GM12878 (cell line): ENCODE data around the gene SYNPO. TPM values are rescaled to one million over a fixed set of nuclear protein-coding genes. Genes with fewer than 3 reads are reported as not detected.
A peak's percentile ranks its signal among the peaks of the same experiment; 100 is the strongest.

ENCODE experiments used
- ATAC-seq: fragments of 200-7000 bp; cut with Tn5 transposase; 3 replicates; pipeline ENCODE4 v1.9.1; 2020; ENCODE audit warnings: mild to moderate bottlenecking, moderate library complexity
- BruUV-seq: library from RNA; stranded (reverse); fragments of 400-500 nt; replicated peaks from 2 replicates; lab custom pipeline; 2021; lab: Mats Ljungman, UMichigan
- CTCF ChIA-PET: fragments of 300-600 bp; sonication (Branson Sonifier 250); formaldehyde crosslinking; extraction: SDS; loops from one replicate; lab custom pipeline; 2021; ENCODE audit warnings: inconsistent platforms; lab: Yijun Ruan, JAX
- POLR2A ChIA-PET: fragments of 350-600 bp; formaldehyde crosslinking; extraction: SDS; loops from one replicate; lab custom pipeline; 2021; ENCODE audit warnings: inconsistent platforms; lab: Charles Lee
- RAD21 ChIA-PET: fragments of 300-600 bp; sonication (Branson Sonifier 250); formaldehyde crosslinking; loops from one replicate; lab custom pipeline; 2023; ENCODE audit warnings: antibody characterized with exemption; ENCODE audit not compliant: unreplicated experiment; lab: Charles Lee
- SMC1A ChIA-PET: fragments of 300-600 bp; sonication (Branson Sonifier 250); formaldehyde crosslinking; loops from one replicate; lab custom pipeline; 2023; ENCODE audit not compliant: unreplicated experiment, uncharacterized antibody; lab: Charles Lee
- DNase-seq: peaks from one replicate; pipeline ENCODE4 v3.0.0-alpha.2; 2011; ENCODE audit warnings: low read depth, low spot score
- FAIRE-seq: peaks from 3 replicates; lab custom pipeline; 2011; peaks lifted over from hg19 to GRCh38; lab: Jason Lieb, UNC
- H2AFZ ChIP-seq: 2 replicates; pipeline ENCODE4 v1.6.0; 2011; ENCODE audit warnings: low read depth, low read length, control low read depth; ENCODE audit not compliant: control insufficient read depth
- H3K27ac ChIP-seq: 2 replicates; pipeline ENCODE4 v1.5.1; 2011; ENCODE audit warnings: control low read depth; ENCODE audit not compliant: control insufficient read depth, insufficient read depth
- H3K27me3 ChIP-seq, 2 experiments: replicated peaks in 1 of 2; 2 replicates each; pipeline versions ENCODE4 v1.6.0 to v1.6.1; 2011; ENCODE audit warnings: low read length in 1 of 2; ENCODE audit not compliant: control insufficient read depth in 2 of 2, insufficient read depth in 2 of 2
- H3K36me3 ChIP-seq, 2 experiments: 2 replicates each; pipeline ENCODE4 v1.5.1; 2011; ENCODE audit warnings: low read length in 1 of 2; ENCODE audit not compliant: control insufficient read depth in 2 of 2, insufficient read depth in 2 of 2
- H3K4me1 ChIP-seq: 2 replicates; pipeline ENCODE4 v1.6.1; 2011; ENCODE audit warnings: mild to moderate bottlenecking, low read length, moderate library complexity, mixed read lengths; ENCODE audit not compliant: control insufficient read depth, insufficient read depth
- H3K4me2 ChIP-seq: 2 replicates; pipeline ENCODE4 v1.6.0; 2011; ENCODE audit warnings: control low read depth; ENCODE audit not compliant: control insufficient read depth, insufficient read depth
- H3K4me3 ChIP-seq: fragments of 200-600 bp; sonication (generic); 2 replicates; pipeline ENCODE4 v1.5.1; 2016
- H3K79me2 ChIP-seq: 2 replicates; pipeline ENCODE4 v1.6.0; 2011; ENCODE audit warnings: low read length; ENCODE audit not compliant: control insufficient read depth, insufficient read depth
- H3K9ac ChIP-seq: 2 replicates; pipeline ENCODE4 v1.8.0; 2011; ENCODE audit warnings: low read length, control low read depth, mixed read lengths; ENCODE audit not compliant: control insufficient read depth, insufficient read depth
- H3K9me3 ChIP-seq: replicated peaks from 3 replicates; pipeline ENCODE4 v1.5.1; 2011; ENCODE audit warnings: mild to moderate bottlenecking, low read length; ENCODE audit not compliant: control insufficient read depth, insufficient read depth
- H4K20me1 ChIP-seq: 2 replicates; pipeline ENCODE4 v1.6.0; 2011; ENCODE audit not compliant: control insufficient read depth, insufficient read depth
- BCL3 ChIP-seq: IDR thresholded peaks from 2 replicates; pipeline ENCODE4 v1.6.1; 2011; ENCODE audit warnings: borderline replicate concordance, low read depth, mild to moderate bottlenecking, moderate library complexity, low read length; ENCODE audit not compliant: insufficient read depth, poor library complexity, severe bottlenecking
- CHD4 ChIP-seq: fragments of 200-600 bp; sonication (generic); IDR thresholded peaks from 2 replicates; pipeline ENCODE4 v1.6.1; 2016; ENCODE audit warnings: mild to moderate bottlenecking
- E4F1 ChIP-seq: fragments of 450-650 bp; IDR thresholded peaks from 2 replicates; pipeline ENCODE4 v1.6.1; 2018; ENCODE audit warnings: borderline replicate concordance, mild to moderate bottlenecking; ENCODE audit not compliant: partially characterized antibody
- LARP7 ChIP-seq: fragments of 450-650 bp; IDR thresholded peaks from 2 replicates; pipeline ENCODE4 v1.6.1; 2017; ENCODE audit warnings: mild to moderate bottlenecking
- MXI1 ChIP-seq: fragments of 150-350 bp; IDR thresholded peaks from 2 replicates; pipeline ENCODE4 v1.6.1; 2011; ENCODE audit warnings: low read depth, mild to moderate bottlenecking, inconsistent platforms, low read length, improper control_type of control experiment
- NR2C2 ChIP-seq: IDR thresholded peaks from 2 replicates; pipeline ENCODE4 v1.6.1; 2011; ENCODE audit warnings: borderline replicate concordance, low read depth; ENCODE audit not compliant: control insufficient read depth, insufficient read length
- SPI1 ChIP-seq: IDR thresholded peaks from 2 replicates; pipeline ENCODE4 v1.6.1; 2011; ENCODE audit warnings: low read depth, mild to moderate bottlenecking, low read length, moderate library complexity, borderline replicate concordance; ENCODE audit not compliant: insufficient read depth
- ZNF592 ChIP-seq: fragments of 450-650 bp; IDR thresholded peaks from 2 replicates; pipeline ENCODE4 v1.6.1; 2017; ENCODE audit warnings: mild to moderate bottlenecking, moderate library complexity
- WGBS: methylation state at CpG from one replicate; pipeline ENCODE4 v1.1.6; 2016; ENCODE audit warnings: low lambda C conversion rate; ENCODE audit not compliant: insufficient replicate concordance, insufficient coverage; ENCODE audit errors: missing lambda C conversion rate; 5-methylcytosine and 5-hydroxymethylcytosine counted together
- in situ Hi-C: fragments of 300-500 bp; cut with MboI; formaldehyde crosslinking; loops from 9 replicates; pipeline ENCODE4 v1.14.3; 2018; ENCODE audit warnings: mixed read lengths
- intact Hi-C: fragments of 100-400 bp; cut with micrococcal nuclease; formaldehyde crosslinking; loops from one replicate; pipeline ENCODE4 v1.14.2; 2022; ENCODE audit not compliant: unreplicated experiment
- polyA plus RNA-seq, 11 experiments: library from polyadenylated mRNA; depleted of rRNA in 4 of 11; unstranded in 6 of 11; stranded (reverse) in 5 of 11; fragments of >200 nt; fragmentation: Nextera tagmentation in 4 of 11; fragmentation: Illumina TruSeq in 1 of 11; extraction: Ambion mirVana in 4 of 11; extraction: Trizol in 1 of 11; gene quantifications; 1 replicate in 1 of 11; 2 replicates in 10 of 11; pipeline versions ENCODE4 v1.2.1 to v1.2.3, GENCODE V29; 2011 to 2016; ENCODE audit warnings: inconsistent platforms in 2 of 11, missing spikeins in 2 of 11, low read depth in 1 of 11
- total RNA-seq, 4 experiments: library from RNA; depleted of rRNA in 3 of 4; stranded (reverse); fragments of >200 nt in 3 of 4; fragmentation: Illumina TruSeq in 1 of 4; extraction: Trizol in 1 of 4; gene quantifications; 2 replicates each; pipeline versions ENCODE4 v1.2.1 to v1.2.3, GENCODE V29; 2013 to 2021

The SYNPO gene
- total and polyA plus RNA-seq, 10 of the 15 experiments (the other 5 are each of a cell fraction or from before 2014, with no cell fraction given): 0.77 to 21.0 (median 3.9) TPM

GRCh38 chr5:150670275-150670947, 30.0 kb downstream of the SYNPO start:
- Histone ChIP-seq H3K9me3 (no peaks in the 10 kb centered on the region), H3K36me3 (no peaks in the 10 kb centered on the region), H3K27ac (no peak overlapping the region), H3K79me2 (no peaks in the 10 kb centered on the region), H3K4me1 (no peaks in the 10 kb centered on the region), H4K20me1 (no peaks in the 10 kb centered on the region), H3K27me3 (peaks cover 2 to 19% of the 10 kb centered on the region in 2 experiments; a peak in 2 of 4 replicates), H3K9ac (no peak overlapping the region), H2AFZ (no peak overlapping the region), H3K4me2 (no peak overlapping the region), H3K4me3 (no peak overlapping the region)
- ATAC-seq (no peak), DNase-seq (no peak), FAIRE-seq (no peak)
- intact Hi-C loops (no loop called here), in situ Hi-C loops (no loop called here)
- ChIA-PET SMC1A (interaction anchor here (1.1 kb wide), 1 partner anchor 180 kb away, joined by 3 read pairs; no protein-coding TSS in a partner anchor), RAD21 (no interaction called here), CTCF (no interaction called here), POLR2A (interaction anchor here (0.5 to 0.6 kb wide), 2 partner anchors 42 to 370 kb away, joined by 3 to 4 read pairs; no protein-coding TSS in a partner anchor)
- TF ChIP-seq NR2C2 (no peak), E4F1 (no peak), CHD4 (no peak), ZNF592 (no peak), BCL3 (peak; percentile 18), LARP7 (no peak), MXI1 (no peak), SPI1 (no peak)
- 62% methylated on average over 14 of the region's 14 CpGs for WGBS
- no TSS peak for BruUV-seq
